GM10266 (cell line): Measurements from ENCODE around the gene CD46.
"Not testable (repeated sequence)": the region's sequence is repeated elsewhere in the genome, so short reads cannot be mapped to it uniquely, and the experiment has no call there.

Experiments
- DNase-seq: peaks from one replicate; pipeline ENCODE4 v3.0.0; 2012; ENCODE audit errors: extremely low spot score
- CTCF ChIP-seq: IDR thresholded peaks from 2 replicates; pipeline ENCODE4 v1.5.1; 2012; ENCODE audit warnings: mild to moderate bottlenecking, low read depth; ENCODE audit not compliant: control insufficient read depth, insufficient read depth; ENCODE audit errors: missing control alignments

Gene CD46

GRCh38 chr1:207751790-207752455, at the start of gene CD46:
TSS of gene CD46 (plus strand) at chr1:207752054. CDS start at chr1:207752213, 159 bp downstream.
- DNase-seq = peak; percentile 91
- TF ChIP-seq CTCF = no peak

GRCh38 chr1:207702317-207702716, 49.5 kb upstream of the CD46 start:
- DNase-seq = no peak
- no peak for TF ChIP-seq CTCF

- DNase-seq = no peak
- TF ChIP-seq CTCF = no peak
Measured at GRCh38 chr1:207703712-207704111, 48.1 kb upstream of the CD46 start.

GRCh38 chr1:207708004-207708403, 43.9 kb upstream of the CD46 start:
- DNase-seq = not testable (repeated sequence)

- no peak for DNase-seq
- TF ChIP-seq CTCF = no peak
Measured at GRCh38 chr1:207711285-207711684, 40.6 kb upstream of the CD46 start.

GRCh38 chr1:207712701-207713100, 39.2 kb upstream of the CD46 start:
- DNase-seq = not testable (repeated sequence)

- DNase-seq = no peak
- TF ChIP-seq CTCF = peak; percentile 24
Measured at GRCh38 chr1:207713529-207713928, 38.3 kb upstream of the CD46 start.

- TF ChIP-seq CTCF = no peak
- DNase-seq = no peak
Measured at GRCh38 chr1:207719234-207719633, 32.6 kb upstream of the CD46 start.

GRCh38 chr1:207728200-207728858, 23.5 kb upstream of the CD46 start:
- not testable (repeated sequence) for DNase-seq

- DNase-seq = not testable (repeated sequence)
Measured at GRCh38 chr1:207737503-207738157, 14.2 kb upstream of the CD46 start.

- DNase-seq = not testable (repeated sequence)
Measured at GRCh38 chr1:207738158-207738659, 13.6 kb upstream of the CD46 start.
